Vagina (tissue), 2 donors: ENCODE measurements around the gene TACR3.

Experiments used
- CTCF ChIP-seq, 3 experiments: fragments of 450-650 bp in 2 of 3; fragments of 200-600 bp in 1 of 3; sonication (generic) in 1 of 3; IDR thresholded peaks; one replicate each; pipeline ENCODE4 v1.5.1; 2017 to 2019; ENCODE audit warnings: antibody characterized with exemption in 3 of 3, mild to moderate bottlenecking in 2 of 3, moderate library complexity in 2 of 3
- POLR2AphosphoS5 ChIP-seq, 2 donors: sonication (generic); formaldehyde crosslinking; IDR thresholded peaks; one replicate each; pipeline ENCODE4 v1.9.0; 2017; ENCODE audit warnings: antibody characterized with exemption in 2 of 2, mild to moderate bottlenecking in 2 of 2, low read depth in 1 of 2; ENCODE audit not compliant: insufficient read depth in 1 of 2

DNA sequence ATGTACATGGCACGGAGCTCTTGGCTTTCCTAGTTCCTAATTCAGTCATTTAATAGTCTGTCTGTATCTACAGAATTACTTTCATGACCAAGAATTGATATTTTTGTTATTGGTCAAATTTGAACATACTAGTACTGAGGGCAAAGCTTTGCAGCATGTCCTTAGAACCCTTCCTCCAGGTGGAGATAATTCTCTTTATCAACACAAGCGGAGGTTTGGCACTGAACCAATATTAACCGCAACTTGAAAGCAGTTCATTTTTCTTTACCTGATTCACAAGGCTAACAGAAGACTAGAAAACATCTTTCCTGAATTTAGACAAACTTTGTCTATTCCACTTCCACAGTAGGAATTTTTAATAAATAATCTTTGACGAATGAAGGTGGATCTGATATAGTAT, 73.8 kb downstream of the TACR3 start:
- TF ChIP-seq POLR2AphosphoS5 (IDR thresholded peaks at IDR 0.05; ENCODE audit: insufficient read depth in 1 of 2, low read depth in 1 of 2) (no peak), CTCF (IDR thresholded peaks at IDR 0.05) (no peak)
